ENCODE data around the gene NQO1.
A peak's percentile ranks its signal among the peaks of the same experiment; 100 is the strongest.
"Not testable (repeated sequence)": the region's sequence is repeated elsewhere in the genome, so short reads cannot be mapped to it uniquely, and the experiment has no call there.

NQO1 gene

GRCh38 chr16:69726313-69727060, at the start of gene NQO1:
Gene NQO1, minus strand, starts transcription at chr16:69726560. Its CDS starts 121 bp downstream, at chr16:69726439.
- DNase-seq (ENCODE audit: low read depth in 3 of 3) = peak; percentile 82 to 91 (median 87)

- no peak for DNase-seq (ENCODE audit: low read depth in 3 of 3)
Measured at GRCh38 chr16:69775563-69775962, 49.2 kb upstream of the NQO1 start.

- no peak for DNase-seq (ENCODE audit: low read depth in 3 of 3)
Measured at GRCh38 chr16:69773260-69773947, 47.0 kb upstream of the NQO1 start.

GRCh38 chr16:69771651-69771967, 45.2 kb upstream of the NQO1 start:
- no peak for DNase-seq (ENCODE audit: low read depth in 3 of 3)

- no peak for DNase-seq (ENCODE audit: low read depth in 3 of 3)
Measured at GRCh38 chr16:69769404-69769803, 43.0 kb upstream of the NQO1 start.

GRCh38 chr16:69768666-69769065, 42.3 kb upstream of the NQO1 start:
- DNase-seq (ENCODE audit: low read depth in 3 of 3) = no peak

GRCh38 chr16:69767459-69768229, 41.3 kb upstream of the NQO1 start:
- no peak for DNase-seq (ENCODE audit: low read depth in 3 of 3)

GRCh38 chr16:69763599-69763942, 37.2 kb upstream of the NQO1 start:
- DNase-seq (ENCODE audit: low read depth in 3 of 3) = no peak

GRCh38 chr16:69762814-69763598, 36.6 kb upstream of the NQO1 start:
- no peak for DNase-seq (ENCODE audit: low read depth in 3 of 3)

GRCh38 chr16:69761983-69762813, 35.8 kb upstream of the NQO1 start, which contains the start of gene WWP2:
Gene WWP2, plus strand, starts transcription at chr16:69762332. Its CDS starts 24,679 bp downstream, at chr16:69787011.
- peak; percentile 44 to 72 (median 50) for DNase-seq (ENCODE audit: low read depth in 3 of 3)

- DNase-seq (ENCODE audit: low read depth in 3 of 3) = not testable (repeated sequence)
Measured at GRCh38 chr16:69757375-69757774, 31.0 kb upstream of the NQO1 start.

GRCh38 chr16:69756705-69757104, 30.3 kb upstream of the NQO1 start:
- DNase-seq (ENCODE audit: low read depth in 3 of 3) = no peak

- peak; percentile 93 to 94 (median 94) for DNase-seq (ENCODE audit: low read depth in 3 of 3)
Measured at GRCh38 chr16:69754469-69755310, 28.3 kb upstream of the NQO1 start, which contains the start of gene NOB1. Gene NOB1, minus strand, starts transcription at chr16:69754926. Its CDS starts 16 bp downstream, at chr16:69754910.

GRCh38 chr16:69754143-69754468, 27.7 kb upstream of the NQO1 start:
- no peak for DNase-seq (ENCODE audit: low read depth in 3 of 3)

GRCh38 chr16:69748694-69749345, 22.5 kb upstream of the NQO1 start:
- no peak for DNase-seq (ENCODE audit: low read depth in 3 of 3)

- no peak for DNase-seq (ENCODE audit: low read depth in 3 of 3)
Measured at GRCh38 chr16:69747115-69747514, 20.8 kb upstream of the NQO1 start.

GRCh38 chr16:69745959-69746358, 19.6 kb upstream of the NQO1 start:
- DNase-seq (ENCODE audit: low read depth in 3 of 3) = no peak

- DNase-seq (ENCODE audit: low read depth in 3 of 3) = no peak
Measured at GRCh38 chr16:69745232-69745612, 18.9 kb upstream of the NQO1 start.

All from stimulated activated CD4-positive, alpha-beta T cell treated with anti-CD3 and anti-CD28 coated beads, TNF-alpha, amount 100 ng/mL, for 48 hours (primary cell).